ENCODE measurements around the gene MTPN.
A peak's percentile ranks its signal among the peaks of the same experiment; 100 is the strongest.

MTPN gene

GRCh38 chr7:135980012-135980551, 2.9 kb upstream of the MTPN start:
- no peaks in the 10 kb centered on the region for H3K36me3 ChIP-seq (ENCODE audit: control insufficient read depth, insufficient read depth, low read length)
- H3K9me3 ChIP-seq (ENCODE audit: control insufficient read depth, low read length) = no peaks in the 10 kb centered on the region
- no peak overlapping the region for H3K9ac ChIP-seq (ENCODE audit: low read length)
- H3K4me1 ChIP-seq (ENCODE audit: control insufficient read depth, insufficient read depth, low read length) = peaks cover 12% of the 10 kb centered on the region
- H3K4me3 ChIP-seq (ENCODE audit: low read length) = no peak overlapping the region
- no peaks in the 10 kb centered on the region for H3K27me3 ChIP-seq (ENCODE audit: control insufficient read depth, insufficient read depth, low read length)

- Histone ChIP-seq H3K9me3 (ENCODE audit: control insufficient read depth, low read length) (no peaks in the 10 kb centered on the region), H3K4me1 (ENCODE audit: control insufficient read depth, insufficient read depth, low read length) (peaks cover 12% of the 10 kb centered on the region), H3K27me3 (ENCODE audit: control insufficient read depth, insufficient read depth, low read length) (no peaks in the 10 kb centered on the region), H3K4me3 (ENCODE audit: low read length) (no peak overlapping the region), H3K36me3 (ENCODE audit: control insufficient read depth, insufficient read depth, low read length) (no peaks in the 10 kb centered on the region), H3K9ac (ENCODE audit: low read length) (no peak overlapping the region)
Observed at GRCh38 chr7:135979471-135980011, 2.4 kb upstream of the MTPN start.

- Histone ChIP-seq H3K9me3 (ENCODE audit: control insufficient read depth, low read length) (no peaks in the 10 kb centered on the region), H3K27me3 (ENCODE audit: control insufficient read depth, insufficient read depth, low read length) (no peaks in the 10 kb centered on the region), H3K9ac (ENCODE audit: low read length) (no peak overlapping the region), H3K36me3 (ENCODE audit: control insufficient read depth, insufficient read depth, low read length) (no peaks in the 10 kb centered on the region), H3K4me3 (ENCODE audit: low read length) (no peak overlapping the region), H3K4me1 (ENCODE audit: control insufficient read depth, insufficient read depth, low read length) (peaks cover 12% of the 10 kb centered on the region)
Observed at GRCh38 chr7:135978624-135979023, 1.5 kb upstream of the MTPN start.

- H3K9ac ChIP-seq (ENCODE audit: low read length) = peak overlapping the region; percentile 84
- peaks cover 12% of the 10 kb centered on the region for H3K4me1 ChIP-seq (ENCODE audit: control insufficient read depth, insufficient read depth, low read length)
- H3K9me3 ChIP-seq (ENCODE audit: control insufficient read depth, low read length) = no peaks in the 10 kb centered on the region
- H3K36me3 ChIP-seq (ENCODE audit: control insufficient read depth, insufficient read depth, low read length) = no peaks in the 10 kb centered on the region
- no peaks in the 10 kb centered on the region for H3K27me3 ChIP-seq (ENCODE audit: control insufficient read depth, insufficient read depth, low read length)
- H3K4me3 ChIP-seq (ENCODE audit: low read length) = peak overlapping the region; percentile 93
Observed at GRCh38 chr7:135977742-135978066, 545 bp upstream of the MTPN start.

- Histone ChIP-seq H3K4me1 (ENCODE audit: control insufficient read depth, insufficient read depth, low read length) (peaks cover 12% of the 10 kb centered on the region), H3K4me3 (ENCODE audit: low read length) (peak overlapping the region; percentile 93), H3K27me3 (ENCODE audit: control insufficient read depth, insufficient read depth, low read length) (no peaks in the 10 kb centered on the region), H3K9me3 (ENCODE audit: control insufficient read depth, low read length) (no peaks in the 10 kb centered on the region), H3K9ac (ENCODE audit: low read length) (peak overlapping the region; percentile 84), H3K36me3 (ENCODE audit: control insufficient read depth, insufficient read depth, low read length) (no peaks in the 10 kb centered on the region)
Observed at GRCh38 chr7:135976312-135977006, 700 bp downstream of the MTPN start.

- Histone ChIP-seq H3K9ac (ENCODE audit: low read length) (no peak overlapping the region), H3K4me3 (ENCODE audit: low read length) (no peak overlapping the region), H3K36me3 (ENCODE audit: control insufficient read depth, insufficient read depth, low read length) (no peaks in the 10 kb centered on the region), H3K9me3 (ENCODE audit: control insufficient read depth, low read length) (no peaks in the 10 kb centered on the region), H3K4me1 (ENCODE audit: control insufficient read depth, insufficient read depth, low read length) (peaks cover 11% of the 10 kb centered on the region), H3K27me3 (ENCODE audit: control insufficient read depth, insufficient read depth, low read length) (no peaks in the 10 kb centered on the region)
Observed at GRCh38 chr7:135975166-135975565, 2.0 kb downstream of the MTPN start.

- no peaks in the 10 kb centered on the region for H3K36me3 ChIP-seq (ENCODE audit: control insufficient read depth, insufficient read depth, low read length)
- H3K9ac ChIP-seq (ENCODE audit: low read length) = no peak overlapping the region
- H3K9me3 ChIP-seq (ENCODE audit: control insufficient read depth, low read length) = no peaks in the 10 kb centered on the region
- H3K4me1 ChIP-seq (ENCODE audit: control insufficient read depth, insufficient read depth, low read length) = peaks cover 8% of the 10 kb centered on the region
- H3K27me3 ChIP-seq (ENCODE audit: control insufficient read depth, insufficient read depth, low read length) = no peaks in the 10 kb centered on the region
- no peak overlapping the region for H3K4me3 ChIP-seq (ENCODE audit: low read length)
Observed at GRCh38 chr7:135974667-135975066, 2.5 kb downstream of the MTPN start.

GRCh38 chr7:135971366-135971725, 5.8 kb downstream of the MTPN start:
- Histone ChIP-seq H3K9me3 (ENCODE audit: control insufficient read depth, low read length) (no peaks in the 10 kb centered on the region), H3K36me3 (ENCODE audit: control insufficient read depth, insufficient read depth, low read length) (no peaks in the 10 kb centered on the region), H3K9ac (ENCODE audit: low read length) (no peak overlapping the region), H3K4me1 (ENCODE audit: control insufficient read depth, insufficient read depth, low read length) (peaks cover 2% of the 10 kb centered on the region), H3K4me3 (ENCODE audit: low read length) (no peak overlapping the region), H3K27me3 (ENCODE audit: control insufficient read depth, insufficient read depth, low read length) (no peaks in the 10 kb centered on the region)

GRCh38 chr7:135970682-135971365, 6.3 kb downstream of the MTPN start:
- Histone ChIP-seq H3K9me3 (ENCODE audit: control insufficient read depth, low read length) (no peaks in the 10 kb centered on the region), H3K9ac (ENCODE audit: low read length) (no peak overlapping the region), H3K4me1 (ENCODE audit: control insufficient read depth, insufficient read depth, low read length) (no peaks in the 10 kb centered on the region), H3K36me3 (ENCODE audit: control insufficient read depth, insufficient read depth, low read length) (no peaks in the 10 kb centered on the region), H3K4me3 (ENCODE audit: low read length) (no peak overlapping the region), H3K27me3 (ENCODE audit: control insufficient read depth, insufficient read depth, low read length) (no peaks in the 10 kb centered on the region)

GRCh38 chr7:135970045-135970444, 7.1 kb downstream of the MTPN start:
- Histone ChIP-seq H3K4me3 (ENCODE audit: low read length) (no peak overlapping the region), H3K4me1 (ENCODE audit: control insufficient read depth, insufficient read depth, low read length) (no peaks in the 10 kb centered on the region), H3K9ac (ENCODE audit: low read length) (no peak overlapping the region), H3K36me3 (ENCODE audit: control insufficient read depth, insufficient read depth, low read length) (no peaks in the 10 kb centered on the region), H3K27me3 (ENCODE audit: control insufficient read depth, insufficient read depth, low read length) (no peaks in the 10 kb centered on the region), H3K9me3 (ENCODE audit: control insufficient read depth, low read length) (no peaks in the 10 kb centered on the region)

- H3K9ac ChIP-seq (ENCODE audit: low read length) = no peak overlapping the region
- H3K27me3 ChIP-seq (ENCODE audit: control insufficient read depth, insufficient read depth, low read length) = no peaks in the 10 kb centered on the region
- H3K9me3 ChIP-seq (ENCODE audit: control insufficient read depth, low read length) = no peaks in the 10 kb centered on the region
- no peaks in the 10 kb centered on the region for H3K4me1 ChIP-seq (ENCODE audit: control insufficient read depth, insufficient read depth, low read length)
- no peak overlapping the region for H3K4me3 ChIP-seq (ENCODE audit: low read length)
- H3K36me3 ChIP-seq (ENCODE audit: control insufficient read depth, insufficient read depth, low read length) = no peaks in the 10 kb centered on the region
Observed at GRCh38 chr7:135966341-135967043, 10.7 kb downstream of the MTPN start.

- Histone ChIP-seq H3K27me3 (ENCODE audit: control insufficient read depth, insufficient read depth, low read length) (no peaks in the 10 kb centered on the region), H3K4me1 (ENCODE audit: control insufficient read depth, insufficient read depth, low read length) (no peaks in the 10 kb centered on the region), H3K36me3 (ENCODE audit: control insufficient read depth, insufficient read depth, low read length) (no peaks in the 10 kb centered on the region), H3K4me3 (ENCODE audit: low read length) (no peak overlapping the region), H3K9me3 (ENCODE audit: control insufficient read depth, low read length) (no peaks in the 10 kb centered on the region), H3K9ac (ENCODE audit: low read length) (no peak overlapping the region)
Observed at GRCh38 chr7:135965602-135966001, 11.6 kb downstream of the MTPN start.
